NCI-H446 treated with DMSO at 0.1 percent for 48 hours (cell line): ENCODE results near the gene C3orf49.

Source experiments
- DNase-seq: peaks from one replicate; lab custom pipeline; 2025; lab: John Stamatoyannopoulos, UW

Gene C3orf49

DNA sequence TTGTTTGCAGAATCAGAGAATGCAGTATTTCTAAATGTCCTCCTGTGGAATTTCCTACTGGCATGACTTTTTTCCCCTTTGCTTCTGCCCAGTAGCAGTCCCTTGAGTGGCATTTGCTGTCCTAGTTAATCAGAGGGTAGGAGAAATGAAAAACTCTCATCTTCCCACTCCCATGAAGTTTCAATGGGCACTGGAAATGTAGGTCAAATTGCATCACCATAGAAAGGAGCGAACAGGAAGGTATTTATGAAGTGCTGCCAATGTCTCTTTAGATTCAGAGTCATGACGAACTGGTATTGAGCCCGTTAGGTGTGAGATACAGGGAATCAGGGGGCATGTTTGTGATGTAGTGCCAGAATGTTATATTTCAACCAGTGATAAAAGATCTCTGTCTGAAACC, 67.8 kb downstream of the C3orf49 start:
- DNase-seq: no peak

DNA sequence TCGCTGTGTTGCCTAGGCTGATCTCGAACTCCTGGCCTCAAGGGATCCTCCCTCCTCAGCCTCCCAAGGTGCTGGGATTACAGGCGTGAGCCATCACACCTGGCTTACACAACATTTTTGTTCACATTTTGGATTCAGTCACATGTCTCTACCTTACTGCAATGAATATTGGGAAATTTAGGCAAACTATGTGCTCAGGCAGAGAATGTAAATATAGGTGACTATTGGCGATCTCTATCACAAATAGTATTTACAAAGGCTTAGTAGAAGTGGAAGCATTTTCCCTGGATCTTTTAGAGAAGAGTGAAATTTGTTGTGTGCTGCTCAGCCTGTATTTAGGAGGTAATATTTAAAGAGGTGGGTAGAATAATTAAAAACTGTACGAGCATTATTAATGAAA, 72.4 kb downstream of the C3orf49 start:
- DNase-seq: no peak

DNA sequence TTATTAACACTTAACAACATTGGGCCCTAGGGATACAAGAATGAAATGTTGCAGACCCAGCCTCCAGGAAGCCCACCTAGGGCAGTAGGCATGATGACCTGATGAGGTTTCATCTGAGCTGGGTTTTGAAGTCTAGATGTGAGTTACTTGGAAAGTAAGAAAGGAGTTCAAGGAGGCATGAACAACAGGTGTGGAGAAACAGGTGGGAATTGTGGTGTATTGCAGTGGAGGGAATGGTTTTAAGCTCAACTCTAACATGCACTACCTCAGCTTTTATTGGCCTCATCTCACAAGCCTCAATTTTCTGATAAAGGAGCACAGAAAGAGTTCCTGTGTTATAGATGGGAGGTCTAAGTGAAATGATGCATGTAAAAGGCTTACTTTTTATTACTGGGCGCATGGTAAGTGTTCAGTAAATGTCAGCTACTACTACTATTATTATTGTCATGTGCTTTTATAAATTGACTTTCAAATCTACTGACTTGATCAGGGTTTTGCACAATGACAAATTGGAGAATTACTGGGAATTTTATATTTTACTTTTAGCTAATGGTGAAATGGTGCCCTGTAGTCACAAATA, 73.8 kb downstream of the C3orf49 start:
- no peak for DNase-seq

DNA sequence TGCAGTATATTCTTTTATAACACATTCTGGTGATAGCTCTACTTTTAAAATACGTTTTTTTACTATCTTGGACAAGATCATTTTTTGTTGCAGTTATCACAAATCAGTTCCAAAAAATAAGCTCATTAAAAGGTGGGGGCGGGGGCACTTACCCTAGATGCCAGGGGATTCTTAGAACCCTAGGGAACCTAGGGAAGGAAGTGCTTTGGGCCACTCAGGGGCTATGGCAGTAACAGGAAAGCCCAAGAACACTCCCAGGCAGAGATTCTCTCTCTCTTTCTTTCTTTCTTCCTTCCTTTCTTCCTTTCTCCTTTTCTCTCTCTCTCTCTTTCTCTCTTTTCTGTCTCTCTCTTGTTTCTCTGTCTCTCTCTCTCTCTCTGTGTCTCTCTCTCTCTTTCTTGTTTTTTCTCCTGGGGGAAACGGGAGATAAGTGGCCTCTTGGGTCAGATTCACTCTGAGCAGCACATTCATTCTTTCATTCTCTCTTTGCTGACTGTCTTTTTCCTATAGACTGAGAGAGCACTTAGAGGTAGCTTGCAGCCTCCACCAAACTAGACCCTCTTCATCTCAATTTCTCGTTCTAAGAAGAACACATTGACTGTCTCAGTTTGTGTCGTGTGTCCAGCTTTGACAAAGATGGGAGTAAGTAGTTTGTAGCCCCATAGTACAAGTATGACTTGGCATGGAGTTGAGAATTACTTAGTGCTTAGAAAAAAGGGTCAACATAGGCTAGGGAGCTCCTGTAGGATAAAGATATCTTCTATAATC, 76.5 kb downstream of the C3orf49 start:
- DNase-seq: no peak

DNA sequence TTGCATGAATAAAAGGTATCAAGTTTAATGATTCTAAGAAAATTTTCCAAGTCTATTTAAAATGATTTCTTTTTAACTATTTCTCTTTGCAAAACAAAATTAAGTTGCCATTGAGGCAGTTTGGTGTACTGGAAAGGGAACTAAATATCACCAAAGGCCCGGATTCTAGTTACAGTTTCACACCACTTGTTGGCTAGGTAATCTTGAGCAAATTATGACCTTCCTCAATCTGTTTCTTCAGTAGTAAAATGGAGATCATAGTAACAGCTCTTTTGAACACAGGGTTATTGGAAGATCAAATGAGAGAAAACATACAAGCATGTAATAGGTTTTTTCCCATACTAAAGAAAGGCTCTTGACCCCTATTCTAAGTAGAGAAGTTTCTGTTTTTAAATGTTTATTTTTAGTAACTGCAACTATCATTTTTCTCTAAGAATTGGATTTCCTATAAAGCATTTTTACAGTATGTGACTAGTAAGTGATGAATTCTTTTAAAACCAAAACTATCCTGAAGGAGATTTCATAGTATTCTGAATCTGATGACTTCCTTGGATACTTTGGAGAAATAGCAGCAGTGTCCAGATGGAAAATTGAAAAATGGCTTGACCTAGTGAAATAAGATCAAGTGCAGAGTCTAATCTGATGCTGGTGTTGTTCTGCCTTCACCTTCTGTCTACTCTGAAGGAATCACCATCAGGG, 77.4 kb downstream of the C3orf49 start:
- DNase-seq: no peak
